HepG2 (cell line): Measurements from ENCODE around the gene VAMP4. TPM values are rescaled to one million over a fixed set of nuclear protein-coding genes. Genes with fewer than 3 reads are reported as not detected.

Experiments used
- ATAC-seq: fragments of 200-7000 bp; cut with Tn5 transposase; 3 replicates; pipeline ENCODE4 v1.9.1; 2020; ENCODE audit warnings: mild to moderate bottlenecking, moderate library complexity
- BruUV-seq: library from RNA; stranded (reverse); fragments of 400-500 nt; replicated peaks from 2 replicates; lab custom pipeline; 2021; lab: Mats Ljungman, UMichigan
- CTCF ChIA-PET: fragments of 300-600 bp; formaldehyde crosslinking; extraction: SDS; loops from one replicate; lab custom pipeline; 2021; ENCODE audit warnings: low total read pairs, inconsistent platforms, low intra/inter-chr PET ratio; lab: Yijun Ruan, JAX
- POLR2A ChIA-PET: fragments of 350-600 bp; sonication (Branson Sonifier 250); formaldehyde crosslinking; loops from one replicate; lab custom pipeline; 2020; ENCODE audit warnings: antibody characterized with exemption, inconsistent platforms; lab: Yijun Ruan, JAX
- DNase-seq: peaks from one replicate; pipeline ENCODE4 v3.0.0-alpha.2; 2015; ENCODE audit warnings: low spot score
- FAIRE-seq: peaks from 3 replicates; lab custom pipeline; 2011; peaks lifted over from hg19 to GRCh38; lab: Jason Lieb, UNC
- H2AFZ ChIP-seq: one replicate; pipeline ENCODE4 v1.6.1; 2011; ENCODE audit warnings: low read length, inconsistent platforms
- H3K27ac ChIP-seq: fragments of 300-600 bp; 3 replicates; pipeline ENCODE4 v1.8.0; 2011; ENCODE audit warnings: mixed run types, mild to moderate bottlenecking, mixed read lengths, low read length, inconsistent platforms; ENCODE audit not compliant: insufficient read depth; ENCODE audit errors: extremely low read length
- H3K27me3 ChIP-seq, 2 experiments: fragments of 200-600 bp in 1 of 2; 2 replicates in 1 of 2; 3 replicates in 1 of 2; pipeline versions ENCODE4 v1.6.0 to v1.8.0; 2011; ENCODE audit warnings: low read length in 2 of 2, mild to moderate bottlenecking in 2 of 2, moderate library complexity in 2 of 2, inconsistent platforms in 1 of 2; ENCODE audit not compliant: insufficient read depth in 2 of 2, control insufficient read depth in 1 of 2
- H3K36me3 ChIP-seq, 2 experiments: fragments of 200-600 bp in 1 of 2; replicated peaks in 1 of 2; 2 replicates in 1 of 2; 3 replicates in 1 of 2; pipeline versions ENCODE4 v1.5.1 to v1.8.0; 2011; ENCODE audit warnings: low read length in 2 of 2, inconsistent platforms in 1 of 2; ENCODE audit not compliant: insufficient read depth in 2 of 2, control insufficient read depth in 1 of 2
- H3K4me1 ChIP-seq: 2 replicates; pipeline ENCODE4 v1.5.1; 2012; ENCODE audit warnings: low read length, inconsistent platforms; ENCODE audit not compliant: insufficient read depth
- H3K4me2 ChIP-seq: 2 replicates; pipeline ENCODE4 v1.6.0; 2011; ENCODE audit warnings: low read depth, low read length, inconsistent platforms
- H3K4me3 ChIP-seq, 3 experiments: fragments of 200-600 bp in 1 of 3; sonication (generic), shearing (Covaris generic) in 1 of 3; replicated peaks in 1 of 3; 2 replicates each; pipeline ENCODE4 v1.5.1; 2011 to 2016; ENCODE audit warnings: low read length in 3 of 3, inconsistent platforms in 2 of 3, low read depth in 2 of 3, mild to moderate bottlenecking in 2 of 3, control low read depth in 1 of 3, mixed read lengths in 1 of 3; ENCODE audit not compliant: insufficient read depth in 1 of 3
- H3K79me2 ChIP-seq: one replicate; pipeline ENCODE4 v1.6.1; 2011; ENCODE audit warnings: low read length, inconsistent platforms; ENCODE audit not compliant: insufficient read depth
- H3K9ac ChIP-seq: 2 replicates; pipeline ENCODE4 v1.6.0; 2011; ENCODE audit warnings: mild to moderate bottlenecking, low read depth, low read length, inconsistent platforms; ENCODE audit not compliant: insufficient read depth
- H3K9me3 ChIP-seq: 2 replicates; pipeline ENCODE4 v1.5.1; 2012; ENCODE audit warnings: mild to moderate bottlenecking, low read length
- H4K20me1 ChIP-seq: 2 replicates; pipeline ENCODE4 v1.6.0; 2011; ENCODE audit warnings: inconsistent platforms, mild to moderate bottlenecking, low read length, moderate library complexity; ENCODE audit not compliant: insufficient read depth
- CSRNP1 ChIP-seq: sonication (generic); formaldehyde crosslinking; IDR thresholded peaks from 2 replicates; pipeline ENCODE4 v1.8.1; 2023; ENCODE audit warnings: mild to moderate bottlenecking, missing genetic modification reagents
- GMEB1 ChIP-seq: sonication (generic); formaldehyde crosslinking; IDR thresholded peaks from 2 replicates; pipeline ENCODE4 v1.5.1; 2020; ENCODE audit warnings: missing genetic modification reagents, mild to moderate bottlenecking, borderline replicate concordance
- GTF2F1 ChIP-seq: fragments of 150-350 bp; IDR thresholded peaks from 2 replicates; pipeline ENCODE4 v1.6.1; 2014; ENCODE audit warnings: low read length
- NCOA1 ChIP-seq: sonication (generic); formaldehyde crosslinking; IDR thresholded peaks from 2 replicates; pipeline ENCODE4 v1.9.0; 2021; ENCODE audit warnings: missing genetic modification reagents
- NFKB2 ChIP-seq: sonication (generic); formaldehyde crosslinking; IDR thresholded peaks from 2 replicates; pipeline ENCODE4 v1.4.0; 2020; ENCODE audit warnings: missing genetic modification reagents, borderline replicate concordance
- RELA ChIP-seq: sonication (generic); formaldehyde crosslinking; IDR thresholded peaks from 2 replicates; pipeline ENCODE4 v1.4.0; 2020; ENCODE audit warnings: missing genetic modification reagents
- SAFB2 ChIP-seq: sonication (generic); formaldehyde crosslinking; IDR thresholded peaks from 2 replicates; pipeline ENCODE4 v1.5.1; 2020; ENCODE audit warnings: missing genetic modification reagents, low read depth, mild to moderate bottlenecking, borderline replicate concordance
- TCF7L2 ChIP-seq: IDR thresholded peaks from 2 replicates; pipeline ENCODE4 v1.6.1; 2011; ENCODE audit warnings: mild to moderate bottlenecking, low read depth, low read length, moderate library complexity
- ZBED4 ChIP-seq: sonication (generic); formaldehyde crosslinking; IDR thresholded peaks from 2 replicates; pipeline ENCODE4 v1.4.0; 2020; ENCODE audit warnings: missing genetic modification reagents, borderline replicate concordance
- ZMYM2 ChIP-seq: sonication (generic); formaldehyde crosslinking; IDR thresholded peaks from 2 replicates; pipeline ENCODE4 v1.8.0; 2022; ENCODE audit warnings: mild to moderate bottlenecking, missing genetic modification reagents
- ZNF10 ChIP-seq: sonication (generic); formaldehyde crosslinking; IDR thresholded peaks from 2 replicates; pipeline ENCODE4 v1.4.0; 2020; ENCODE audit warnings: mild to moderate bottlenecking, low read depth, missing genetic modification reagents, borderline replicate concordance
- WGBS: methylation state at CpG from one replicate; pipeline ENCODE4 v1.1.6; 2017; ENCODE audit warnings: low lambda C conversion rate; 5-methylcytosine and 5-hydroxymethylcytosine counted together
- in situ Hi-C: cut with HindIII; loops from 2 replicates; pipeline ENCODE4 v1.10.0; 2017; ENCODE audit warnings: low pct_unique_long_range_greater_than_20kb; ENCODE audit not compliant: extremely low pct_ligation_motif_present
- intact Hi-C: fragments of 100-400 bp; cut with micrococcal nuclease; formaldehyde crosslinking; loops from one replicate; pipeline ENCODE4 v1.10.0; 2022; ENCODE audit not compliant: unreplicated experiment
- polyA plus RNA-seq, 8 experiments: library from polyadenylated mRNA; depleted of rRNA in 3 of 8; stranded (reverse) in 7 of 8; unstranded in 1 of 8; fragments of >200 nt; fragmentation: Illumina TruSeq in 4 of 8; extraction: Trizol in 4 of 8; gene quantifications; 2 replicates each; pipeline versions ENCODE4 v1.2.1 to v1.2.3, GENCODE V29; 2011 to 2016; ENCODE audit warnings: low read depth in 4 of 8, missing spikeins in 1 of 8, mixed read lengths in 1 of 8; ENCODE audit not compliant: insufficient read depth in 1 of 8
- total RNA-seq, 5 experiments: library from RNA; depleted of rRNA; stranded (reverse); fragments of >200 nt; fragmentation: Illumina TruSeq; extraction: Trizol; gene quantifications; 2 replicates each; pipeline ENCODE4 v1.2.3, GENCODE V29; 2016; ENCODE audit warnings: low read depth in 1 of 5

The VAMP4 gene
- total and polyA plus RNA-seq, 2 of the 13 experiments (the other 11 are each of a cell fraction or from before 2014, with no cell fraction given) = 1.4 to 2.0 TPM

GRCh38 chr1:171661076-171661650 lies 80.7 kb downstream of the VAMP4 start:
- FAIRE-seq (no peak), DNase-seq (no peak), ATAC-seq (no peak)
- no peak overlapping the region for H3K4me3 ChIP-seq
- H3K4me2 ChIP-seq = no peak overlapping the region
- no peak overlapping the region for H2AFZ ChIP-seq
- H3K27me3 ChIP-seq = peaks cover 0 to 3% of the 10 kb centered on the region in 2 experiments; a peak in 1 of 5 replicates
- BruUV-seq = no TSS peak
- intact Hi-C loops (no loop called here), in situ Hi-C loops (no loop called here)
- WGBS = 79% methylated on average over 5 of the region's 5 CpGs
- no peaks in the 10 kb centered on the region for H4K20me1 ChIP-seq
- H3K4me1 ChIP-seq = no peaks in the 10 kb centered on the region
- CTCF ChIA-PET = no interaction called here
- TF ChIP-seq ZBED4 (CRISPR knock-in tag) = no peak
- TF ChIP-seq NCOA1 = no peak
- TF ChIP-seq SAFB2 (CRISPR knock-in tag) = no peak
- no peak for TF ChIP-seq CSRNP1 (CRISPR knock-in tag)
- TF ChIP-seq RELA (CRISPR knock-in tag) = no peak
- no peak for TF ChIP-seq GTF2F1
- TF ChIP-seq NFKB2 (CRISPR knock-in tag) = no peak
- no peak for TF ChIP-seq GMEB1 (CRISPR knock-in tag)
- TF ChIP-seq ZNF10 (CRISPR knock-in tag) = no peak
- no peak for TF ChIP-seq ZMYM2 (CRISPR knock-in tag)
- no peak for TF ChIP-seq TCF7L2
- H3K79me2 ChIP-seq = no peaks in the 10 kb centered on the region
- no peaks in the 10 kb centered on the region for H3K9me3 ChIP-seq
- H3K36me3 ChIP-seq = no peaks in the 10 kb centered on the region
- no peak overlapping the region for H3K9ac ChIP-seq
- POLR2A ChIA-PET = no interaction called here
- H3K27ac ChIP-seq = no peak overlapping the region
